Activated T-helper 1 cell treated with Interleukin-2 at 50 U/mL for 16 hours (primary cell): Measurements from ENCODE around the gene SPSB3.
"Not testable (repeated sequence)": the region's sequence is repeated elsewhere in the genome, so short reads cannot be mapped to it uniquely, and the experiment has no call there.

Source experiments
- DNase-seq: peaks from one replicate; pipeline ENCODE4 v3.0.0-alpha.2; 2020; ENCODE audit warnings: low read depth

Gene SPSB3

GRCh38 chr16:1816396-1817275 is 34.3 kb upstream of the SPSB3 start:
- no peak for DNase-seq

GRCh38 chr16:1815461-1815860 is 33.1 kb upstream of the SPSB3 start:
- DNase-seq = no peak

DNA sequence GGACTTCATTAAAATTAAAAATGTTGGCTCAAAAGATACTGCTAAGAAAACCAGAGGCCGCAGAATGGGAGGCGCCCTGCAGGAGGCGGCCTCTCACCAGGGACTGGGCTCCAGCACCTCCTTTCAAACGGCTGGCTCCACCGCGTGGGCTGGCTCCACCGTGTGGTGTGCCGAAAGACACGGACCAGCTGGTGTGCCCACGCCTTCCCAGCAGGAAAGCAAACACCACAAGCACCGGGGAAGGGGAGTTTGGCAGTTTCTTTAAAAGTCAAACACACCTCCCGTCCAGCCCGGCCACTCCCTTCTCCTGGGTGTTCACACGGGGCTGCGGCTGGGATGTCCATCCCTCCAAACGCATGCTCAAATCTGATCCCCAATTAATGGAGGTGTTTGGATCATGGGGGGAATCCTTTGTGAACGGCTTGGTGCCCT is 30.4 kb upstream of the SPSB3 start:
- DNase-seq = peak; percentile 24

- no peak for DNase-seq
Measured at GRCh38 chr16:1810536-1810935, 28.2 kb upstream of the SPSB3 start.

GRCh38 chr16:1810106-1810505 is 27.7 kb upstream of the SPSB3 start:
- DNase-seq = no peak

GRCh38 chr16:1809281-1809801 is 27.0 kb upstream of the SPSB3 start:
- DNase-seq = no peak

- DNase-seq = no peak
Measured at GRCh38 chr16:1808691-1809090, 26.3 kb upstream of the SPSB3 start.

- DNase-seq = no peak
Measured at GRCh38 chr16:1807626-1808025, 25.3 kb upstream of the SPSB3 start.

DNA sequence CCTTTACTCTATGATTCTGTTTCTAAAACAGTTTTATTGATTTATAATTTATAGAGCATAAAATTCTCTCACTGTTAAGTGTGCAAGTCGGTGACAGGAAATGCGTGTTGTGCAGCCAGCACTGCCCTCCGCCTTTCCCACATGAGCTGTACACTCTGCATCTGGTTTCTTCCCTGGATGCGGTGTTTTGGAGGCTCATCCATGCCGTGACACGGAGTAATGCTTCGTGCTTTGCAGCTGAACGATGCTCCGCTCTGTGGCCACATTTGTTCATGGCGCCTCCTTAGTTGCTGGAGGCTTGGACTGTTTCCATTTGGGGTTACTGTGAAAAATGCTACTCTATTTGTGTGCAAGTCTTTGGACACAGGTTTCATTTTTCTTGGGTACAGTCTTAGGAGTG is 18.3 kb upstream of the SPSB3 start:
- no peak for DNase-seq

DNA sequence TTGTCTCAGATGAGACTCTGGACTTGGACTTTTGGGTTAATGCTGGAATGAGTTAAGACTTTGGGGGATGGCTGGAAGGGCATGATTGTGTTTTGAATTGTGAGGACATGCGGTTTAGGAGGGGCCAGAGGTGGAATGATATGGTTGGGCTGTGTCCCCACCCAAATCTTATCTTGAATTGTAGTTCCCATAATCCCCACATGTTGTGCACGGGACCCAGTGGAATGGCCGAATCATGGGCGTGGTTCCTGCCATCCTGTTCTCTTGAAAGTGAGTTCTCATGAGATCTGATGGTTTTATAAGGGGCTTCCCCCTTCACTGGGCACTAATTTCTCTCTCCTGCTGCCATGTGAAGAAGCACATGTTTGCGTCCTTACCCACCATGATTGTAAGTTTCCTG is 16.9 kb upstream of the SPSB3 start:
- DNase-seq = not testable (repeated sequence)

DNA sequence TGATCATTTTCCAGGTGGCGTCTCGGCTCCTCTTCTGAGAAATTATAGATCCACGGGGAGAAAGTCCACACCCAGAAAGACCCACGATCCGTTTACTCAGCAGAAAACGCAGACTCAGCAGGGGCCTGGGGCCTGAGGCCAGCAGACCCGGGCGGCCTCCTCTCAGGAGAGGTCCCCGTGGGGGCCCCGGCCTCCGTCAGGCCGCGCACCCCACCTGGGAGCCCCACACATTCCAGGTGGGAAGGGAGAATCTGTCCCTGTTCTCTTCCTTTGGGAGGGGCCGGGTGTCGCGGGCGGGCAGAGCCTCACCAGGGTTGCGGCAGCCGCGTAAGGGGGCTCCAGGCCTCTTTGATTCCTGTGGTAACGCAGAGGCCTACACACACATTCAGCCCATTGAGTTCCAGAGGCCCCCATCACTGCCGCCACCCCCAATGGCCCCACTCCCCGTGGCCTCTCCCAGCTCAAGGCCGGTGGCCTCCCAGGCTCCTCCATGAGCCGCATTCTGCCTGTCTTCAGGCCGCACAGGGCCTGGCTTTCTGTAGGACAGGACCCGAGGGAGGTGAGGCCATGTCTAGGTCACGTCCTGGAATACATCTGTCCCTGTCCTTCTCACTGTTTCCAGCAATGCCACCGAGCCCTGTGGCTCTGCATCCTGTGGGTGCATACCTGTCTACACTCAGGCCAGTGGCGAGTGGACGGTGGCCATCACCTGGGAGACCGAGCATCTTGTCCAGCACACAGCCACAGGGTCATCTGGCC is 12.7 kb upstream of the SPSB3 start:
- no peak for DNase-seq

DNA sequence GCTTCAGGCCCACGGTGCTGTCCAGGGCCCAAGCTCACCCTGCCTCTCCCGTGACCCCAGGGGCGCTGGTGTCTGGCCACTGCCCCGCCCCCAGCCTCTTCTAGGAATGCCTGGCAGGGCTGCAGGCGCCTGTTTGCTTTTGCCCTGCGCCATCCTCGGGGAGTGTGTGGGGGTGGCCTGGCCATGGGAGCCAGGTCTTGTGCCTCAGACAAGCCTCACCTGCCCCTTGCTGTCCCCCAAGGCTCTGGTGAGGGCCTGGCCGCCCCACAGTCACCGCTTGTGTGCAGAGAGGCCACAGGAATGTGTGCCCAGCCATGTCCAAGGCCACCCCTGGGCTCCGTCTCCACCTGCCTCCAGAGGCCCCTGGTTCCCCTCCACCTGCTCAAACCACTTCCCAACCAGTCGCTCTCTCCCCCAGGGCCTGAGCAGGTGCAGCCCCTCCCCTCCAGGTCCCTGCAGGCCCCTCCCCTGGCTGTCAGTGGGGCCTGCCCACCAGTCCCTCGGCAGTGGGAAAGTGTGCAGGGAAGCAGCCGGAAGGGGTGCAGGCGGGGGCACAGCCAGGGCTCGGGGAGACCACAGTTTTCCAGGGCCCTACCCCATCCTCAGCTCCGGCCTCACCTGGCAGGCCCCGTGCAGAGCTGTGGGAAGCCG is 12.0 kb upstream of the SPSB3 start:
- no peak for DNase-seq

DNA sequence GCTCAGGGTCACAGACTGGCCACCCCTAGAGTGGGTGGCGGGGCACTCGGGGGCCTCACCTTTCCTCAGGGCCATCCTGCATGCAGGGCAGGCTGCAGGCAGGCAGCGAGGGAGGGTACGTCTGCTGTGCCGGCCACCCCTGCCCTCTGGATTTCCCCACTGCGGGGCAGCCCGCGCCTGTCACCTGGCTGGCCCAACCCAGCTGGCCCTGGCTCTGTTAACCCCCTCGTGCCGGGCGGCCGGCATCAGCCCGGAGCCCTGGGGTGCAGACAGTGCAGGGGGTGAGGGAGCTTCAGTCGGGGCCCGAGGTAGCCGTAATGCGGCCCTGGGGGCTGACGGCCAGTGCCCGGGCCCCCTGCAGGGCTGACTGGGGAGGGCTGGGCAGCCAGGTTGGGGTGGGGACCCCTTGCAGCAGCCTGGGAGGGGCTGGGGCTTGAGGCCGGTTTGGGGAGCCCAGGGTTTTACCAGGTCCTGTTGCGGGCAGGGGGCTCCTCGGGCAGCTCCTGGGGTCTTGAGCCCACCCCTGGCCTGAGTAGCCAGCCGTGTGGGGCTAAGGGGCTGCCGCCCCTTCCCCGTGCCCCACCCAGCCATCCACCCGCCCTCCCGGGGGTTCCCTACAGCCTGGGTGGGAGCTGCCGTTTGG is 11.3 kb upstream of the SPSB3 start, which contains the start of gene IGFALS:
IGFALS (minus strand) TSS at position 128 of the 643 bp plus-strand sequence; CDS start at position 75, 53 bp downstream.
- no peak for DNase-seq

DNA sequence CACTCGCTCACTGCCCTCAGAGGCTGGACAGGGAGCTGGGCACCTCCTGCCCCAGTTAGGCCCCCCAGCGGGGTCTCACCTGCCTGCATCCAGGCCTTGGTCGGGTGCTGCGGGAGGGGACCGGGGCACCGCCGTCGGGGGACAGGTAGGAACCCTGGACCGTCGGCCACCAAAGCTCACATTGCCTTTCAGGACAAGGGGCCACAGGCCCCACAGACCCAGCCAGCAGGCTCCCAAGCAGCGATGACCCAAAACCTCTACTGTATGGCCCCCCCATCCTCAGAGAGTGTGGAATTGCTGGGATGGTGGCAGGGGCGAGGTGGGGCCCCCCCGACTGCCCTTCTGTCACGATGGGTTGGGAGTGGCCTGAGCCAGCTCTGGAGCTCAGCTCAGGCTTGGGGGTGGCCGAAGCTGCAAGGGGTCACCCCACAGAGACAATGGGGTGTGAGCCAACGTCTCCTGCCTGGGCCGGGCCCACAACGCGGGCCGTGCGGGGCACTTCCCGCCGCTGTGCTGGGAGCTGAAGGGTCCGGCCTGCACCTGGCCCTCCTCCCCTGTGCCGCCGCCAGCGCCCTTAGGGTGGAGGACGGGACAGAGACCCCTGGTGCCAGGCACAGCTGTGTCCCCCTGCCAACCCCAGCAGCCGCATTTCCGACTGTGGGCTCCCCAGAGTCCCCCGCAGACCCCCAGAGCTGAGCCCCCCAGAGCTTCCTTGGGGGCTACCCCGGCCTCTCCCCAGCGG is 10.6 kb upstream of the SPSB3 start:
- no peak for DNase-seq

GRCh38 chr16:1791943-1792812 is 9.8 kb upstream of the SPSB3 start:
- DNase-seq = no peak

DNA sequence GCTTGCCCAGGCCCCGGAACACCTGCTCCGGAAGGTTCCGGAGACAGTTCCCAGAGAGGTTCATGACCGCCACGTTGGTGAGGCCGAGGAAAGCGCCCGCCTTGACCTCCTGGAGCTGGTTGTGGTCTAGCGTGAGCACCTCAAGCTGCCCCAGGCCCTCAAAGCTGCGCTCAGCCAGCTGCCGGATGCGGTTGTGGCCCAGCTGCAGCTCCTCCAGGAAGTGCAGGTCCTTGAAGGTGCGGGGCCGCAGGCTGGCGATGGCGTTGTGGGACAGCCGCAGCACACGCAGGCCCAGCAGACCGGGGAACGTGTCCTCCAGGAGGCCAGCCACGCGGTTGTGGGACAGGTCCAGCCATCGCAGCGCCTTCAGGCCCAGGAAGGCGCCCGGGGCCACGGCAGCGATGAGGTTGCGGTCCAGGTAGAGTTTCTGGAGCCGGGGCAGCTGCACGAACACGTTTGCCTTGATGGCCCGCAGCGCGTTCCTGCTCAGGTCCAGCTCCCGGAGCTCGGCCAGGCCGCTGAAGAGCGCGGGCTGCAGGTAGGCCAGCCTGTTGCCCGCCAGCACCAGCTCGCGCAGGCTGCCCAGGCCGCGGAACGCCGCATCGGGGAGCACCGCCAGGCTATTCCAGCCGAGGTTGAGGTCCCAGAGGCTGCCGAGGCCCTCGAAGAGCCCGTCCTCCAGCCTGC is 9.0 kb upstream of the SPSB3 start:
- no peak for DNase-seq

DNA sequence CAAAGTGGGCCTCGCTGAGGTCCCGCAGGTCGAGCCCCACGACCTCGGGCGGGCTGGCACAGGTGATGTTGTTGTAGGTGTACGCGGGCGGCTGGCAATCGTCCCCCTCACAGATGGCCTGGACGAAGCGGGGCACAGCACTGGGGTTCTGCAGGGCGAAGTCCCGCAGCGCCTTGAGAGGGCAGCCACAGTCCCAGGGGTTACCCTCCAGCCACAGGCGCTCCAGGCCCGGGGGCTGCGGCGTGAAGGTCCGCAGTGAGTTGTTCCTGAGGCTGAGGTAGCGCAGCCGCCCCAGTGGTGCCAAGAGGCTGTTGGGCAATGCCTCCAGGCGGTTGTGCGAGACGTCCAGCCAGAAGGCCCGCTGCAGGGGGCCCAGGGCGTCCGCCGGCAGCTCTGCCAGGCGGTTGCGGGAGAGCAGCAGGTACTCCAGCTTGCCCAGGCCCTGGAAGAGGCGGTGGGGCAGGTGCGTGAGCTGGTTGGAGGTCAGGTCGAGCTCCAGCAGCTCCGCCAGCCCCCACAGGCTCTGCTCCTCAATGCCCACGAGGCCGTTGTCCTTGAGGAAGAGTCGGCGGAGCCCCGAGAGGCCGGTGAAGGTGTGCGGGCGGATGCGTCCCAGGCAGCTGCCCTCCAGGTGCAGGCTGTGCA is 8.4 kb upstream of the SPSB3 start:
- DNase-seq = no peak

GRCh38 chr16:1790261-1790610 is 7.9 kb upstream of the SPSB3 start:
- DNase-seq = no peak

GRCh38 chr16:1789643-1790045 is 7.3 kb upstream of the SPSB3 start:
- no peak for DNase-seq
